IMR-90 (cell line): ENCODE measurements around the gene BMP8B. TPM values are rescaled to one million over a fixed set of nuclear protein-coding genes. Genes with fewer than 3 reads are reported as not detected.
"Not testable (repeated sequence)": the region's sequence is repeated elsewhere in the genome, so short reads cannot be mapped to it uniquely, and the experiment has no call there.

Source experiments
- ATAC-seq: fragments of 200-7000 bp; cut with Tn5 transposase; 2 replicates; pipeline ENCODE4 v1.9.1; 2020; ENCODE audit warnings: low read depth, mild to moderate bottlenecking, moderate library complexity
- BruUV-seq: library from RNA; stranded (reverse); fragments of 400-500 nt; replicated peaks from 2 replicates; lab custom pipeline; 2021; lab: Mats Ljungman, UMichigan
- CTCF ChIA-PET: fragments of 300-600 bp; formaldehyde crosslinking; extraction: SDS; loops from one replicate; lab custom pipeline; 2021; ENCODE audit warnings: antibody characterized with exemption; lab: Yijun Ruan, JAX
- POLR2A ChIA-PET: fragments of 300-600 bp; sonication (Branson Sonifier 250); formaldehyde crosslinking; loops from one replicate; lab custom pipeline; 2022; ENCODE audit warnings: antibody characterized with exemption; ENCODE audit not compliant: unreplicated experiment; lab: Charles Lee
- DNase-seq: peaks from one replicate; pipeline ENCODE4 v3.0.0; 2013
- H2AFZ ChIP-seq: replicated peaks from 2 replicates; pipeline ENCODE3; 2013; ENCODE audit warnings: low read length, mild to moderate bottlenecking; ENCODE audit not compliant: poor library complexity
- H2AK5ac ChIP-seq: 2 replicates; pipeline ENCODE4 v1.6.1; 2013; ENCODE audit warnings: low read depth, low read length, inconsistent platforms
- H2AK9ac ChIP-seq: replicated peaks from 2 replicates; pipeline ENCODE3; 2013; ENCODE audit warnings: mild to moderate bottlenecking, low read depth, low read length, moderate library complexity; ENCODE audit not compliant: poor library complexity
- H2BK120ac ChIP-seq: 2 replicates; pipeline ENCODE4 v1.6.1; 2013; ENCODE audit warnings: low read depth, low read length, inconsistent platforms
- H2BK15ac ChIP-seq: 3 replicates; pipeline ENCODE4 v1.6.1; 2013; ENCODE audit warnings: low read depth, low read length, inconsistent platforms
- H2BK20ac ChIP-seq: 2 replicates; pipeline ENCODE4 v1.6.1; 2013; ENCODE audit warnings: low read depth, mild to moderate bottlenecking, inconsistent platforms, low read length, moderate library complexity
- H2BK5ac ChIP-seq: 2 replicates; pipeline ENCODE4 v1.6.1; 2013; ENCODE audit warnings: mild to moderate bottlenecking, low read depth, low read length, inconsistent platforms; ENCODE audit not compliant: poor library complexity, severe bottlenecking
- H3K14ac ChIP-seq: replicated peaks from 2 replicates; pipeline ENCODE4 v1.6.1; 2013; ENCODE audit warnings: low read depth, low read length, inconsistent platforms
- H3K18ac ChIP-seq: 2 replicates; pipeline ENCODE4 v1.6.1; 2013; ENCODE audit warnings: low read depth, low read length, control low read depth
- H3K23ac ChIP-seq: 2 replicates; pipeline ENCODE4 v1.6.1; 2013; ENCODE audit warnings: low read depth, low read length, inconsistent platforms
- H3K27ac ChIP-seq: 2 replicates; pipeline ENCODE4 v1.5.1; 2013; ENCODE audit warnings: mild to moderate bottlenecking, control low read depth, low read length; ENCODE audit not compliant: insufficient read depth
- H3K27me3 ChIP-seq: 2 replicates; pipeline ENCODE4 v1.6.1; 2013; ENCODE audit warnings: low read length; ENCODE audit not compliant: control insufficient read depth, insufficient read depth
- H3K36me3 ChIP-seq: 2 replicates; pipeline ENCODE4 v1.6.1; 2013; ENCODE audit warnings: low read length, mixed read lengths; ENCODE audit not compliant: control insufficient read depth, insufficient read depth
- H3K4ac ChIP-seq: 2 replicates; pipeline ENCODE4 v1.6.1; 2013; ENCODE audit warnings: low read depth, low read length, inconsistent platforms
- H3K4me1 ChIP-seq: 2 replicates; pipeline ENCODE4 v1.6.1; 2013; ENCODE audit warnings: low read length, mixed read lengths; ENCODE audit not compliant: control insufficient read depth, insufficient read depth
- H3K4me2 ChIP-seq: 2 replicates; pipeline ENCODE4 v1.6.1; 2013; ENCODE audit warnings: low read depth, mild to moderate bottlenecking, control low read depth, low read length, moderate library complexity
- H3K4me3 ChIP-seq: 2 replicates; pipeline ENCODE4 v1.5.1; 2013; ENCODE audit warnings: low read depth, mild to moderate bottlenecking, control low read depth, low read length, moderate library complexity; ENCODE audit not compliant: insufficient read depth
- H3K56ac ChIP-seq: 2 replicates; pipeline ENCODE4 v1.6.1; 2013; ENCODE audit warnings: low read length, inconsistent platforms; ENCODE audit not compliant: insufficient read depth; ENCODE audit errors: extremely low read depth
- H3K79me1 ChIP-seq, 2 experiments: 2 replicates each; pipeline ENCODE4 v1.6.1; 2013; ENCODE audit warnings: low read length in 2 of 2, inconsistent platforms in 1 of 2, low read depth in 1 of 2
- H3K9ac ChIP-seq: 2 replicates; pipeline ENCODE4 v1.6.1; 2013; ENCODE audit warnings: low read depth, low read length, control low read depth
- H3K9me1 ChIP-seq: 2 replicates; pipeline ENCODE4 v1.6.1; 2013; ENCODE audit warnings: low read length, inconsistent platforms; ENCODE audit not compliant: insufficient read depth
- H3K9me3 ChIP-seq: 2 replicates; pipeline ENCODE4 v1.6.1; 2013; ENCODE audit warnings: low read length; ENCODE audit not compliant: control insufficient read depth, insufficient read depth
- H4K20me1 ChIP-seq: 2 replicates; pipeline ENCODE4 v1.6.1; 2013; ENCODE audit warnings: low read length, inconsistent platforms; ENCODE audit not compliant: insufficient read depth
- H4K5ac ChIP-seq: 2 replicates; pipeline ENCODE4 v1.6.1; 2013; ENCODE audit warnings: mild to moderate bottlenecking, low read depth, low read length, control low read depth
- H4K8ac ChIP-seq, 2 experiments: 2 replicates each; pipeline ENCODE4 v1.6.1; 2013; ENCODE audit warnings: low read depth in 2 of 2, low read length in 2 of 2, control low read depth in 1 of 2, inconsistent platforms in 1 of 2
- H4K91ac ChIP-seq: 2 replicates; pipeline ENCODE4 v1.6.1; 2013; ENCODE audit warnings: low read depth, low read length, inconsistent platforms; ENCODE audit not compliant: insufficient read depth
- WGBS, 2 experiments: methylation state at CpG; one replicate each; pipeline versions ENCODE4 v1.1.5 to v1.1.7; 2013; ENCODE audit warnings: missing lambda C conversion rate in 2 of 2; ENCODE audit not compliant: insufficient read length in 1 of 2; ENCODE audit errors: extremely low coverage in 2 of 2; 5-methylcytosine and 5-hydroxymethylcytosine counted together
- dilution Hi-C: fragments of 300-500 bp; cut with HindIII; formaldehyde crosslinking; loops from one replicate; pipeline ENCODE4 v1.14.3; 2018; ENCODE audit warnings: low sequenced_read_pairs; ENCODE audit not compliant: unreplicated experiment
- in situ Hi-C: fragments of 300-500 bp; cut with MboI; formaldehyde crosslinking; loops from 3 replicates; pipeline ENCODE4 v1.14.3; 2019; ENCODE audit warnings: low sequenced_read_pairs, inconsistent platforms, mixed read lengths
- intact Hi-C: fragments of 100-400 bp; cut with micrococcal nuclease; formaldehyde crosslinking; loops from 2 replicates; pipeline ENCODE4 v1.10.0; 2022
- polyA plus RNA-seq, 3 experiments: library from polyadenylated mRNA; depleted of rRNA; stranded (reverse); fragments of >200 nt; gene quantifications; 2 replicates each; pipeline ENCODE4 v1.2.3, GENCODE V29; 2012; ENCODE audit warnings: low replicate concordance in 1 of 3
- total RNA-seq: library from RNA; depleted of rRNA; stranded (reverse); fragments of >200 nt; gene quantifications from 2 replicates; pipeline ENCODE4 v1.2.3, GENCODE V29; 2012

The BMP8B gene
- total and polyA plus RNA-seq, 2 of the 4 experiments (the other 2 are of a cell fraction): not detected

GRCh38 chr1:39823450-39823849 lies 34.8 kb upstream of the BMP8B start:
- H2BK15ac ChIP-seq, H3K9me3 ChIP-seq, H4K5ac ChIP-seq, H3K4me1 ChIP-seq, H4K91ac ChIP-seq, intact Hi-C loops, H3K4me3 ChIP-seq, H2BK120ac ChIP-seq, H3K4ac ChIP-seq, H3K18ac ChIP-seq, BruUV-seq, H2AK9ac ChIP-seq, ATAC-seq, DNase-seq, H4K20me1 ChIP-seq, H3K4me2 ChIP-seq, H3K9me1 ChIP-seq, H3K79me1 ChIP-seq, H3K27ac ChIP-seq, H3K23ac ChIP-seq, dilution Hi-C loops, H4K8ac ChIP-seq, H3K36me3 ChIP-seq, CTCF ChIA-PET, H2AK5ac ChIP-seq, H2AFZ ChIP-seq, H3K9ac ChIP-seq, H3K14ac ChIP-seq, POLR2A ChIA-PET, H2BK20ac ChIP-seq, H2BK5ac ChIP-seq, H3K56ac ChIP-seq: not testable (repeated sequence)
- in situ Hi-C loops: loop anchor here (5.0 kb wide), 1 partner anchor 149 kb away; no protein-coding TSS in a partner anchor
- H3K27me3 ChIP-seq: peaks cover 13% of the 10 kb centered on the region
- WGBS, 2 experiments: no CpG with 5 or more reads among the region's 3 CpGs
